Fibroblast of skin of abdomen (primary cell): ENCODE results near the gene CTNNA3.

Source experiments
- DNase-seq: peaks from one replicate; pipeline ENCODE4 v3.0.0-alpha.2; 2013

The CTNNA3 gene

GRCh38 chr10:66746246-66746645 is 949.7 kb downstream of the CTNNA3 start:
- peak; percentile 43 for DNase-seq

GRCh38 chr10:66744915-66745314 is 951.1 kb downstream of the CTNNA3 start:
- DNase-seq: peak; percentile 1

DNA sequence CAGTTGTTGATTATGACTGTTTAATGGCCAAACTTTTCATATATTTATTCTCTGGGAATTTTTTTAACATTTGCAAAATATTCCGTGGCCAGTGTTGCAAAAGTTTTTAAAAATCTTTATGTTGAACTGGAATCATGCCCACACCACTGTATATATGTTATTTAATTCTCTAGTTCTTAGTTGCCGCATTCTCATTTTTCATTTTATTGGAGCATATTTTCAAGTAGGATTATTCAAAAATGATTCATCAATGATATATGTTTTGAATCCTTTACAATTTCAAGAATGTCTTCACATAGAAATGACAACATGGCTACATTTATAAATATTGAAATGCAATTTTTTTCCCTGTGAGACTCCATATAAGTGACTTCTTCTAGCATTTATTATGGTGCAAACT is 958.8 kb downstream of the CTNNA3 start:
- peak; percentile 24 for DNase-seq

- peak; percentile 23 for DNase-seq
Measured at GRCh38 chr10:66723608-66724400, 972.2 kb downstream of the CTNNA3 start.

GRCh38 chr10:66719483-66719882 is 976.5 kb downstream of the CTNNA3 start:
- DNase-seq: no peak

DNA sequence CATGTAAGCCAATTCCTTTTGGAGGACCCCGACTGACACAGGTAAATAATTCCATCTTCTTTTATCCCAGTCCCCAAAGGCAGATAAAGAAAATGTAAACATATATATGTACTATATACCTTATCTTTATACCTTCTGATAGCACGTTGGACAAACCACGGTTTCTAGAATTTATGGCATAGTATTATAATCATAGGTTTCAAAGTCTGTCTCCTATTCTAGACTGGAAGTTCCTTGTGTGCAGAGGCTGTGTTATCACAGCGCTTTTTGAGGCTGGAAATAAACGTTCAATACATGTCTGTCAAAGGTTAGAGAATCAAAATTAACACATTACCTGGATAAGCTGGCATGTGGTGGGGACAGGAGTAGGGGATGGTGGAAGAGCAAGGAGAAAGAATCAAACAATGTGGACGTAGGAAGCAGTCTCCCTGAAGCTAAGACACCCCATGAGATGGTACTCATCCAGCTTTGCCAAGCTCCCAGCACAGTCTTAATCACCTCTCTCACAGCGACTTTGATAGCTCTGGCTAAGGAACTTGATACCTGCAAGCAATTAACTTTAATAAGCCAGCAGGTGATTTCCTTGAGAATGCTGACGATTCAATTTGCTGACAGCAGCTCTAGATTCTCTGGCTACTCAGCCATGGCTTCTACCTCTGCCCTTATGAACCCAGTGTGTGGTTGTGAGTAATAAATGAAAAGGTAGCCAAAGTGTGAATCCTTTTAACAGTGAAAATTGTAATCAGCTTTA is 978.6 kb downstream of the CTNNA3 start:
- DNase-seq: no peak

DNA sequence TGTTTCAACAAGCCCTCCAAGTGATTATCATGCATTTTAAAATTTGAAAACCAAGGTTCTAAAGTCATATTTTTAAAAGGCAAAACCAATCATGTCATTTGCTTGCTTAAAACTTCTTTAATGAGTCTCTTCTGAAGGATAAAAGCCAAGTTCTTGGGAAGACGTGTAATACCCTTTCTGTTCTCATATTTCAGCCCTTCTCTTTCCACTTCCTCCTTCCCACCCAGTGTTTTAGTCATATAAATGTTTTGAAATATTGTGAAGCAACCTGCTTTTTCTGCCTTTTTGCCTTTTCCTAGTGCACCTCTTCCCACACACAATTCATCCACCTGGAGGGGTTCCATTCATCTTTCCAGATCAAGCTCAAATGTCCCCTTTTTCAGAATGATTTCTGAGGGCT is 981.3 kb downstream of the CTNNA3 start:
- DNase-seq: peak; percentile 48

DNA sequence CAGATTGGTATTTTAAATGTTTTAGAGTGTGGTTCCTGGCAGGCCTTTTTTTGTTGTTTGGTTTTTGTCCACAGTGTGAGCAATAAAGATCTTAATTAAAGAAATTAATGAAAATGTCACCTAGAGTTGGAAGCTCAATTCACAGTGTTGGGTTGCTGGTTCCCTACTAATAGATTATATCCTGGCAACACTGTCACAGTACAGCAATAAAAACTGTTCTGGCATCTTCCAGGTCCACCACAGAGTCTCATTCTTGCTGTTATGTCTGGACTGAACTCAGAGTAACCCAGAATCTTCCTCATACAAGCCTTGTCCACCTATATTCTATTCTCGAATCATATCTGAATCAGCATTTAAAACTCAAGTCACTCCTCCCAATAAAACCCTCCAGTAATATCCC is 982.6 kb downstream of the CTNNA3 start:
- DNase-seq: no peak

- peak; percentile 28 for DNase-seq
Measured at GRCh38 chr10:66698069-66698468, 997.9 kb downstream of the CTNNA3 start.

DNA sequence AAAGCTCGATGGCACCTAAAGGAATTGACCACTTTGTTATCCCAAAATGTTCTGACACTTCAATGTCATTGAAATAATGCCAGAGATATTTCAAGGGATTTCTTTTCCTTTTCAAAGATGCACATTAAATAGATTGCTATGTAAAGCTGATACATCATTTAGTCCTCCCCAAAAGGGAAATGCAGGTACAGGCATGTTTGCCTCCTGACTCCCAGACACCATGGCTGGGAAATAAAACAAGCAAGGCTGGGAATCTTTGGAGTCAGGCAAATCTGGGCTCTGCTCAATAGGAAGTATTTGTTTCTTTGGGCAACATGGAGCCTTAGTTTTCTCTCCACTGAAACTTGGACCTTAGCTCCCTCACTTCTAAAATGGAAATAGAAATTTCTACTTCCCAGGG is 1000.9 kb downstream of the CTNNA3 start:
- DNase-seq: no peak

DNA sequence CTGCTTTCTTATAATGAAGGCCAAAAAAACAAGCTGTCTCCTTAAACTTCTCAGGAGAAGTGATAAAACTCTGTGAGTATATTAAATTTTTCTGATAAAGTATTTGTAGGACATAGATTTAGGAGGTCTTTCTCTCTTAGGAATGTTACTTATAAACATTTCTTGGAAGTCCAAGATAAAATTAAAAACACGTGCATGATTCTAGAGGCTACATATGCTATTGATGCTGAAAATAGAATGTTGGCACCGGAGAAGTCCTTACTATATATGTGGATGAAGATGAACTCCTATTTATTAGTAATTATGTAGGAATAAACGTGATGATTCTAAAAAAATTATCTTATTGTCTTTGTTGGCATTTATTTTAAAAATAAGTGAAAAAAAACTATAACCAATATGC is 1011.4 kb downstream of the CTNNA3 start:
- DNase-seq: peak; percentile 62

DNA sequence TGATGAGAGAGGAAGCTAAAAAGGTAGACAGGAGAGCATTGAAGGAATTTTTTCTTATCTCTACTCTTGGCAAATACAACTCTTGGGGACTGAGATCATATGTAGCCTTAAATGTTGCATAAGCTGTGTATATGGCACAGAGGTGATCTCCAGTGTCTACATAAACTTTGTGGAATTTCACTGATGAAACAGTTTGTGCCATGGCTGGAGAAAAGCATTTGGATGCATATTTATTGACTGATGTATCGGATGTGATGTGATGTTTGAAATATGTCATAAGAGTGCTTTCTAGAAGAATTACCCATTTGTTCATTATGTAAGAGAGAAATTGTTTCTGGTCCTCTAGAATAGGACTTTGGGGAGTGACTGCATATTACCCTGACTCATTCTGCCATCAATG is 1015.1 kb downstream of the CTNNA3 start:
- DNase-seq: peak; percentile 60

- peak; percentile 60 for DNase-seq
Measured at GRCh38 chr10:66678521-66678920, 1017.5 kb downstream of the CTNNA3 start.

DNA sequence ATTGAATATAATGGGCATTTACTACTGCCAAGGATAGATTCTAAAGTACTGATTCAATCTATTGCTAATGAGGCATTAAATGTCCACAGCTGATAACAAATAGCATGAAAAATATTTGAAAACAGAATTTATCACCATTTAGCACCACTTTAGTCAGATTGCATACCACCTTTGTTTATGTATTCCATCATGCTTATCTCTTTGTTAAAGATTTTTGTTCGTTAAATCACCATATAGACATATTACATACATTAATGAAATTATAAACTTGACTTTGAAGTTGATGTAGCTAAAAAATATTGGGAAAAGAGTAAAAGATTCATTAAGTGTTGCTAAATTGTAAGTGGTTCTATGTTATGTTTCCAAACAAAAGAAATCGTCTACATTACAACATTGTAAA is 1022.9 kb downstream of the CTNNA3 start:
- DNase-seq: no peak

DNA sequence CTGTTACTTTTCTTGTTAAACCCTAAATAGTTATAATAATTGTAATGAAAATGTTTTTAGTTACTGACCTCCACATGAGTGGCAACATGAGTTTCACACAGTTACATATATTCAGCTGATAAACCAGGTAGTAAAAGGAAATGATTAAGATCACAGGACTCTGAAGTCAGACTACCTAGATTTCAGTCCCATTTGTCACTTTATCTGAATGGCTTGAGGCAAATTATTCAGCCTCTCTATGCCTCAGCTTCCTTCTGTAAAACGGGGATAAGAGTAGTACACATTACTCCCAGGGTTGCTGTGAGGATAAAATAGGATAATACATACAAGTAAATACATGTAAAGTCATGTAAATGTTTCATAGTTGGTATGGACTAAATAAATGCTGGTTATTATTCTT is 1024.4 kb downstream of the CTNNA3 start:
- DNase-seq: no peak

- DNase-seq: no peak
Measured at GRCh38 chr10:66671064-66671463, 1024.9 kb downstream of the CTNNA3 start.

DNA sequence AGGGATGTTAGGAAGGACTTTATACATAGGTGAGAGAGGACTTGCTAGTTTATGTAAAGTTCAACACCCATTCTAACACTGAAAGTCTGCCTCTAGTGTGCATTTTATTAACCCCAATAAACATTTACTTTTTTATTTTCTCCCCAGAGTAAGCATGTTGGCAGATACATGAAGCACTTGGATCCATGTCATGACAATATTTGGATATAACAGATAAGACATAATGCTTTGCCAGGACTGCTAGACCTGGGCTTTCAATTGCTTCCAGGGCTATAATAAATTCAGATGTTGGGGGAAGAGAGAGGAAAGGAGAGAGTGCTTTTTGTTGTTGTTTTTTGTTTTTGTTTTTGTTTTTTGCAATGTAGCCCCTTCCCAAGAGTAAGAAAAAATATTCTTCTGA is 1039.5 kb downstream of the CTNNA3 start:
- DNase-seq: no peak

GRCh38 chr10:66654861-66655260 is 1041.1 kb downstream of the CTNNA3 start:
- DNase-seq: peak; percentile 41

DNA sequence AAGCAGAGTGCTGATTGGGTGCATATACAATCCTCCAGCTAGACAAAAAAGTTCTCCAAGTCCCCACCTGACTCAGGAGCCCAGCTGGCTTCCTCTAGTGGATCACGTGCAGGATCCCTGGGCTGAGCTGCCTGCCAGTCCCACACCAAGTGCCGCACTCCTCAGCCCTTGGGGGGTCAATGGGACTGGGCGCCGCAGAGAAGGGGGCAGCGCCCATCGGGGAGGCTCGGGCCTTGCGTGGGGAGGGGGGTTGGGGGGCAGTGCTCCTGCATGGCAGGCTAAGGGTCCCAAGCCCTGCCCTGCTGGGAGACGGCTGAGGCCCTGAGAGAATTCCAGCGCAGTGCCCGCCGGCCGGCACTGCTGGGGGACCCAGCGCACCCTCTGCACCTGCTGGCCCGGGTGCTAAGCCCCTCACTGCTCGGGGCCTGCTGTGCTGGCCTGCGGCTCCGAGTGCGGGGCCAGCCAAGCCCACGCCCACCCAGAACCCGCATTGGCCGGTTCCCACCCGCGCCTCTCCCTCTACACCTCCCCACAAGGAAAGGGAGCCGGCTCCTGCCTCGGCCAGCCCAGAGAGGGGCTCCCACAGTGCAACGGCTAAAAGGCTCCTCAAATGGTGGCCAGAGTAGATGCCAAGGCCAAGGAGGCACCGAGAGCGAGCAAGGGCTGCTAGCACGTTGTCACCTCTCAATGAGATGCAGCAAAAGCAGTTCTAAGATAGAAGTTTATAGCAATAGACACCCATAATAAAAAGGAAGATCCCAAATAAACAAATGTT is 1044.5 kb downstream of the CTNNA3 start:
- DNase-seq: no peak

DNA sequence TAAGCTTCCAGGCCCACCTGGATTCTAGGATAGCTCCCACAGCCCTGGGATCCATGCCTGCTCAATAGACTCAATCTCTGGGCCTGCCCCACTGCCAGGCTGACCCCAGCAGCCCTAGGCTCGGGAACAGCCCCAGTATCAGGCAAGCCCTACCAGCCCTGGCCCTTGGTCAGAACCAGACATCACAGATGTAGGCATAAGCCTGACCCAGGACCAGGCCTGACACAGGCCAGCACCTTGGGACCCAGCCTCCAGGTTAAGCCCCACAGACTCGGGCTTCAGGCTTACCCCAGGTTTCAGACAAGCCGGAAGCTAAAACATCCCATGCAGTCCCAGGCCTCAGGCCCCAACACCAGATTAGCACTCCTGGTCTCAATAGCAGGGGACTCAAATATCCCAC is 1046.4 kb downstream of the CTNNA3 start:
- no peak for DNase-seq

DNA sequence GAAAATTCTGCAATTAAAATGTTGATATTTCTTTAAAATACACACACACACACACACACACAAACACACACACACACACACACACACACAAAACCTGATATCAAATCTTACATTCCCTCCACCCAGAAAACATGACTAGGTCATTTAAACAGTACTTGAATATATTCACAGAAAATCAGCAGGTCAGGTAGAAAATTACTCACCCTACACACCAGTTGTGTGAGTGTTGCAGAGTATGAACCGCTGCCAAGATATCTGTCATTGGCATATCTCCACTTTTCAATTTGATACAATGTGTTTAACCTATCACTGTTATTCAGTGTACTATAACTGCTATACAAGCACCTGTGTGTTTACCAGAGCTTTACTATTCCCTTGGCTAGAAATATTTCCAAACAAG is 1053.8 kb downstream of the CTNNA3 start:
- DNase-seq: no peak

- DNase-seq: peak; percentile 84
Measured at GRCh38 chr10:66639371-66639770, 1056.6 kb downstream of the CTNNA3 start.
